ENCODE data around the gene PPP1R37. TPM values are rescaled to one million over a fixed set of nuclear protein-coding genes. Genes with fewer than 3 reads are reported as not detected.
A peak's percentile ranks its signal among the peaks of the same experiment; 100 is the strongest.
"Not testable (repeated sequence)": the region's sequence is repeated elsewhere in the genome, so short reads cannot be mapped to it uniquely, and the experiment has no call there.

PPP1R37 gene
- total RNA-seq, 1 donor from 2014 or later = 24.2 TPM

- no peak for ATAC-seq
Observed at GRCh38 chr19:45115809-45116615, 23.0 kb downstream of the PPP1R37 start.

GRCh38 chr19:45117167-45117594, 24.2 kb downstream of the PPP1R37 start:
- no peak for ATAC-seq

GRCh38 chr19:45117671-45118070, 24.7 kb downstream of the PPP1R37 start:
- ATAC-seq = peak; percentile 11

- ATAC-seq = no peak
Observed at GRCh38 chr19:45118106-45118505, 25.1 kb downstream of the PPP1R37 start.

GRCh38 chr19:45118591-45119355, 25.8 kb downstream of the PPP1R37 start:
- not testable (repeated sequence) for ATAC-seq

GRCh38 chr19:45119582-45119981, 26.6 kb downstream of the PPP1R37 start:
- no peak for ATAC-seq

GRCh38 chr19:45121827-45122345, 28.9 kb downstream of the PPP1R37 start:
- peak; percentile 17 for ATAC-seq

- no peak for ATAC-seq
Observed at GRCh38 chr19:45122832-45123231, 29.9 kb downstream of the PPP1R37 start.

- peak; percentile 91 for ATAC-seq
Observed at GRCh38 chr19:45123440-45123850, 30.5 kb downstream of the PPP1R37 start.

- ATAC-seq = peak; percentile 2
Observed at GRCh38 chr19:45124021-45124420, 31.0 kb downstream of the PPP1R37 start.

- ATAC-seq = no peak
Observed at GRCh38 chr19:45125360-45125759, 32.4 kb downstream of the PPP1R37 start.

- peak; percentile 61 for ATAC-seq
Observed at GRCh38 chr19:45125975-45126493, 33.1 kb downstream of the PPP1R37 start.

GRCh38 chr19:45126654-45127053, 33.7 kb downstream of the PPP1R37 start:
- ATAC-seq = no peak

- ATAC-seq = no peak
Observed at GRCh38 chr19:45128146-45128545, 35.2 kb downstream of the PPP1R37 start.

GRCh38 chr19:45128806-45129205, 35.8 kb downstream of the PPP1R37 start:
- ATAC-seq = no peak

GRCh38 chr19:45130236-45130635, 37.3 kb downstream of the PPP1R37 start:
- no peak for ATAC-seq

GRCh38 chr19:45130888-45131615, 38.1 kb downstream of the PPP1R37 start:
- ATAC-seq = peak; percentile 27

- ATAC-seq = no peak
Observed at GRCh38 chr19:45133661-45134060, 40.7 kb downstream of the PPP1R37 start.

- ATAC-seq = no peak
Observed at GRCh38 chr19:45135176-45135885, 42.4 kb downstream of the PPP1R37 start.

- ATAC-seq = no peak
Observed at GRCh38 chr19:45136507-45137178, 43.7 kb downstream of the PPP1R37 start.

GRCh38 chr19:45137179-45137761, 44.3 kb downstream of the PPP1R37 start:
- no peak for ATAC-seq

Measured in esophagus mucosa (tissue), 1 donor.